ENCODE results near the gene INSL3. TPM values are rescaled to one million over a fixed set of nuclear protein-coding genes. Genes with fewer than 3 reads are reported as not detected.

INSL3 gene
- polyA plus RNA-seq, 6 donors from 2014 or later, result 0.49 to 1.8 (median 0.89) TPM; not detected in 1

Other genes with a start within 250 kb of the INSL3 start
- gene UNC13A, start 133.2 kb downstream of the INSL3 start, polyA plus RNA-seq (ENCODE audit: low read depth in 6 of 6), result not detected
- 10 to 100 TPM; 22.4 to 44.0 (median 26.0) TPM for gene MAP1S, start 102.0 kb downstream of the INSL3 start, polyA plus RNA-seq (ENCODE audit: low read depth in 6 of 6)
- gene FCHO1, start 70.0 kb downstream of the INSL3 start, polyA plus RNA-seq (ENCODE audit: low read depth in 6 of 6), result 10 to 100 TPM; 10.1 to 52.1 (median 25.2) TPM
- not detected for gene B3GNT3, start 26.4 kb downstream of the INSL3 start, polyA plus RNA-seq (ENCODE audit: low read depth in 6 of 6)
- gene JAK3, start 26.5 kb upstream of the INSL3 start, polyA plus RNA-seq (ENCODE audit: low read depth in 6 of 6), result 10 to 100 TPM; 38.5 to 68.7 (median 56.0) TPM
- gene RPL18A, start 38.4 kb upstream of the INSL3 start, polyA plus RNA-seq (ENCODE audit: low read depth in 6 of 6), result 1,000 to 10,000 TPM; 4,544 to 6,141 (median 5,279) TPM
- under 1 TPM in 5 of 6 donors, not detected in 1; 0.07 to 0.80 (median 0.19) TPM for gene SLC5A5, start 50.4 kb upstream of the INSL3 start, polyA plus RNA-seq (ENCODE audit: low read depth in 6 of 6)
- gene CCDC124, start 111.5 kb upstream of the INSL3 start, polyA plus RNA-seq (ENCODE audit: low read depth in 6 of 6), result 10 to 100 TPM; 29.7 to 47.4 (median 32.6) TPM
- under 1 TPM in 1 of 6 donors, not detected in 5; 0.27 TPM for gene KCNN1, start 145.6 kb upstream of the INSL3 start, polyA plus RNA-seq (ENCODE audit: low read depth in 6 of 6)
- 100 to 1,000 TPM in 1 of 6 donors, 10 to 100 TPM in 5; 47.7 to 110 (median 50.8) TPM for gene ARRDC2, start 186.7 kb upstream of the INSL3 start, polyA plus RNA-seq (ENCODE audit: low read depth in 6 of 6)

Data from naive B cell (primary cell).